Measurements from ENCODE around the gene COPB2. TPM values are rescaled to one million over a fixed set of nuclear protein-coding genes. Genes with fewer than 3 reads are reported as not detected.

The COPB2 gene
- total and polyA plus RNA-seq, 4 donors: 44.5 to 130 (median 88.1) TPM

GRCh38 chr3:139327231-139327630 lies 62.2 kb downstream of the COPB2 start:
- no peak for ATAC-seq (ENCODE audit: low FRiP score)
- no peak overlapping the region for H3K27ac ChIP-seq (ENCODE audit: low read depth in 1 of 2, low read length in 2 of 2)
- no peaks in the 10 kb centered on the region for H3K36me3 ChIP-seq (ENCODE audit: control insufficient read depth in 1 of 2, insufficient read depth in 2 of 2, low read length in 1 of 2)
- DNase-seq: no peak
- H3K4me1 ChIP-seq (ENCODE audit: control insufficient read depth in 1 of 2, insufficient read depth in 2 of 2, low read length in 2 of 2): no peaks in the 10 kb centered on the region
- H3K9me3 ChIP-seq (ENCODE audit: control insufficient read depth, low read length): no peaks in the 10 kb centered on the region
- WGBS, 2 donors: 74 to 88% methylated on average over 5 of the region's 5 CpGs
- no peaks in the 10 kb centered on the region for H3K27me3 ChIP-seq (ENCODE audit: control insufficient read depth in 1 of 2, insufficient read depth in 2 of 2, low read length in 1 of 2)
- H3K4me3 ChIP-seq (ENCODE audit: low read length in 2 of 2): no peak overlapping the region
- intact Hi-C loops (cut with DNase I): no loop called here

- H3K4me3 ChIP-seq (ENCODE audit: low read length in 2 of 2): no peak overlapping the region
- WGBS, 2 donors: 78% methylated on average over 4 of the region's 4 CpGs
- no peaks in the 10 kb centered on the region for H3K27me3 ChIP-seq (ENCODE audit: control insufficient read depth in 1 of 2, insufficient read depth in 2 of 2, low read length in 1 of 2)
- no peaks in the 10 kb centered on the region for H3K9me3 ChIP-seq (ENCODE audit: control insufficient read depth, low read length)
- H3K36me3 ChIP-seq (ENCODE audit: control insufficient read depth in 1 of 2, insufficient read depth in 2 of 2, low read length in 1 of 2): no peaks in the 10 kb centered on the region
- no peak overlapping the region for H3K27ac ChIP-seq (ENCODE audit: low read depth in 1 of 2, low read length in 2 of 2)
- H3K4me1 ChIP-seq (ENCODE audit: control insufficient read depth in 1 of 2, insufficient read depth in 2 of 2, low read length in 2 of 2): no peaks in the 10 kb centered on the region
- DNase-seq (no peak), ATAC-seq (ENCODE audit: low FRiP score) (no peak)
- intact Hi-C loops (cut with DNase I): no loop called here
Measured at GRCh38 chr3:139326707-139327106, 62.7 kb downstream of the COPB2 start.

- Histone ChIP-seq H3K27me3 (ENCODE audit: control insufficient read depth in 1 of 2, insufficient read depth in 2 of 2, low read length in 1 of 2) (no peaks in the 10 kb centered on the region), H3K4me1 (ENCODE audit: control insufficient read depth in 1 of 2, insufficient read depth in 2 of 2, low read length in 2 of 2) (no peaks in the 10 kb centered on the region), H3K9me3 (ENCODE audit: control insufficient read depth, low read length) (no peaks in the 10 kb centered on the region), H3K36me3 (ENCODE audit: control insufficient read depth in 1 of 2, insufficient read depth in 2 of 2, low read length in 1 of 2) (no peaks in the 10 kb centered on the region), H3K27ac (ENCODE audit: low read depth in 1 of 2, low read length in 2 of 2) (no peak overlapping the region), H3K4me3 (ENCODE audit: low read length in 2 of 2) (no peak overlapping the region)
- ATAC-seq (ENCODE audit: low FRiP score): no peak
- DNase-seq: no peak
- WGBS, 2 donors: 83 to 86% methylated on average over 5 of the region's 5 CpGs
- intact Hi-C loops (cut with DNase I): no loop called here
Measured at GRCh38 chr3:139326131-139326530, 63.3 kb downstream of the COPB2 start.

- Histone ChIP-seq H3K4me3 (ENCODE audit: low read length in 2 of 2) (no peak overlapping the region), H3K9me3 (ENCODE audit: control insufficient read depth, low read length) (no peaks in the 10 kb centered on the region), H3K4me1 (ENCODE audit: control insufficient read depth in 1 of 2, insufficient read depth in 2 of 2, low read length in 2 of 2) (no peaks in the 10 kb centered on the region), H3K27ac (ENCODE audit: low read depth in 1 of 2, low read length in 2 of 2) (no peak overlapping the region), H3K36me3 (ENCODE audit: control insufficient read depth in 1 of 2, insufficient read depth in 2 of 2, low read length in 1 of 2) (no peaks in the 10 kb centered on the region), H3K27me3 (ENCODE audit: control insufficient read depth in 1 of 2, insufficient read depth in 2 of 2, low read length in 1 of 2) (no peaks in the 10 kb centered on the region)
- intact Hi-C loops (cut with DNase I): no loop called here
- WGBS, 2 donors: 84 to 85% methylated on average over 3 of the region's 3 CpGs
- DNase-seq (no peak), ATAC-seq (ENCODE audit: low FRiP score) (no peak)
Measured at GRCh38 chr3:139325551-139325950, 63.9 kb downstream of the COPB2 start.

GRCh38 chr3:139324456-139324855 lies 65.0 kb downstream of the COPB2 start:
- no peak for ATAC-seq (ENCODE audit: low FRiP score)
- H3K36me3 ChIP-seq (ENCODE audit: control insufficient read depth in 1 of 2, insufficient read depth in 2 of 2, low read length in 1 of 2): no peaks in the 10 kb centered on the region
- no peak overlapping the region for H3K4me3 ChIP-seq (ENCODE audit: low read length in 2 of 2)
- H3K9me3 ChIP-seq (ENCODE audit: control insufficient read depth, low read length): no peaks in the 10 kb centered on the region
- H3K4me1 ChIP-seq (ENCODE audit: control insufficient read depth in 1 of 2, insufficient read depth in 2 of 2, low read length in 2 of 2): no peaks in the 10 kb centered on the region
- H3K27ac ChIP-seq (ENCODE audit: low read depth in 1 of 2, low read length in 2 of 2): no peak overlapping the region
- intact Hi-C loops (cut with DNase I): no loop called here
- 68 to 73% methylated on average over 5 of the region's 5 CpGs for WGBS, 2 donors
- DNase-seq: no peak
- no peaks in the 10 kb centered on the region for H3K27me3 ChIP-seq (ENCODE audit: control insufficient read depth in 1 of 2, insufficient read depth in 2 of 2, low read length in 1 of 2)

GRCh38 chr3:139323146-139323545 lies 66.3 kb downstream of the COPB2 start:
- WGBS, 2 donors: 73 to 85% methylated on average over 7 of the region's 7 CpGs
- no peak for DNase-seq
- no peaks in the 10 kb centered on the region for H3K27me3 ChIP-seq (ENCODE audit: control insufficient read depth in 1 of 2, insufficient read depth in 2 of 2, low read length in 1 of 2)

GRCh38 chr3:139322346-139322745 lies 67.1 kb downstream of the COPB2 start:
- intact Hi-C loops (cut with DNase I): no loop called here
- Histone ChIP-seq H3K27ac (ENCODE audit: low read depth in 1 of 2, low read length in 2 of 2) (no peak overlapping the region), H3K36me3 (ENCODE audit: control insufficient read depth in 1 of 2, insufficient read depth in 2 of 2, low read length in 1 of 2) (no peaks in the 10 kb centered on the region), H3K4me1 (ENCODE audit: control insufficient read depth in 1 of 2, insufficient read depth in 2 of 2, low read length in 2 of 2) (no peaks in the 10 kb centered on the region), H3K9me3 (ENCODE audit: control insufficient read depth, low read length) (no peaks in the 10 kb centered on the region), H3K4me3 (ENCODE audit: low read length in 2 of 2) (no peak overlapping the region), H3K27me3 (ENCODE audit: control insufficient read depth in 1 of 2, insufficient read depth in 2 of 2, low read length in 1 of 2) (no peaks in the 10 kb centered on the region)
- WGBS, 2 donors: 42 to 55% methylated on average over 5 of the region's 5 CpGs
- ATAC-seq (ENCODE audit: low FRiP score) (no peak), DNase-seq (no peak)

More at GRCh38 chr3:139323146-139323545, 66.3 kb downstream of the COPB2 start:
- Histone ChIP-seq H3K36me3 (ENCODE audit: control insufficient read depth in 1 of 2, insufficient read depth in 2 of 2, low read length in 1 of 2) (no peaks in the 10 kb centered on the region), H3K4me3 (ENCODE audit: low read length in 2 of 2) (no peak overlapping the region), H3K27ac (ENCODE audit: low read depth in 1 of 2, low read length in 2 of 2) (no peak overlapping the region), H3K4me1 (ENCODE audit: control insufficient read depth in 1 of 2, insufficient read depth in 2 of 2, low read length in 2 of 2) (no peaks in the 10 kb centered on the region), H3K9me3 (ENCODE audit: control insufficient read depth, low read length) (no peaks in the 10 kb centered on the region)
- ATAC-seq (ENCODE audit: low FRiP score): no peak
- intact Hi-C loops (cut with DNase I): no loop called here

- no peaks in the 10 kb centered on the region for H3K36me3 ChIP-seq (ENCODE audit: control insufficient read depth in 1 of 2, insufficient read depth in 2 of 2, low read length in 1 of 2)
- DNase-seq (no peak), ATAC-seq (ENCODE audit: low FRiP score) (no peak)
- WGBS, 2 donors: 69 to 73% methylated on average over 8 of the region's 8 CpGs
- H3K4me3 ChIP-seq (ENCODE audit: low read length in 2 of 2): no peak overlapping the region
- no peak overlapping the region for H3K27ac ChIP-seq (ENCODE audit: low read depth in 1 of 2, low read length in 2 of 2)
- no peaks in the 10 kb centered on the region for H3K27me3 ChIP-seq (ENCODE audit: control insufficient read depth in 1 of 2, insufficient read depth in 2 of 2, low read length in 1 of 2)
- no peaks in the 10 kb centered on the region for H3K9me3 ChIP-seq (ENCODE audit: control insufficient read depth, low read length)
- intact Hi-C loops (cut with DNase I): no loop called here
- H3K4me1 ChIP-seq (ENCODE audit: control insufficient read depth in 1 of 2, insufficient read depth in 2 of 2, low read length in 2 of 2): no peaks in the 10 kb centered on the region
Measured at GRCh38 chr3:139320551-139321309, 68.7 kb downstream of the COPB2 start.
